K562 (cell line): ENCODE data around the gene HDAC5.

Source experiments
- CBX8 ChIP-seq: fragments of 200-600 bp; sonication (generic); IDR thresholded peaks from 2 replicates; pipeline ENCODE4 v1.6.1; 2012; ENCODE audit warnings: borderline replicate concordance, mixed run types, low read depth, mild to moderate bottlenecking, moderate library complexity, mixed read lengths, low read length, control low read depth, inconsistent platforms; ENCODE audit not compliant: poor library complexity, severe bottlenecking; ENCODE audit errors: extremely low read depth
- ETV1 ChIP-seq: fragments of 450-650 bp; conservative IDR thresholded peaks from 2 replicates; pipeline ENCODE4 v1.6.1; 2016; ENCODE audit warnings: missing genetic modification characterization, control low read depth, low read depth, missing compliant biosample characterization
- JUND ChIP-seq, 2 experiments: IDR thresholded peaks; 2 replicates in 1 of 2; 3 replicates in 1 of 2; pipeline ENCODE4 v1.6.1; 2011; ENCODE audit warnings: borderline replicate concordance in 2 of 2, low read depth in 2 of 2, low read length in 2 of 2, improper control_type of control experiment in 1 of 2, missing biosample characterization in 1 of 2, missing genetic modification characterization in 1 of 2, missing genetic modification reagents in 1 of 2
- MEF2D ChIP-seq: conservative IDR thresholded peaks from 2 replicates; pipeline ENCODE4 v1.6.1; 2016; ENCODE audit warnings: low read depth, missing genetic modification characterization, missing compliant biosample characterization
- MYNN ChIP-seq, 2 experiments: sonication (generic); formaldehyde crosslinking in 1 of 2; IDR thresholded peaks; 2 replicates each; pipeline versions ENCODE4 v1.5.0 to v1.6.1; 2016 to 2020; ENCODE audit warnings: antibody characterized with exemption in 1 of 2, missing genetic modification reagents in 1 of 2
- NR1H2 ChIP-seq: sonication (generic); formaldehyde crosslinking; IDR thresholded peaks from 2 replicates; pipeline ENCODE4 v1.4.0; 2020; ENCODE audit warnings: mild to moderate bottlenecking, missing genetic modification reagents
- POLR2AphosphoS5 ChIP-seq: IDR thresholded peaks from 2 replicates; pipeline ENCODE4 v1.6.1; 2011; ENCODE audit warnings: mild to moderate bottlenecking, low read depth, low read length, moderate library complexity; ENCODE audit not compliant: control insufficient read depth, insufficient read depth
- SLC30A9 ChIP-seq: fragments of 250-450 bp; sonication (Bioruptor Pico); IDR thresholded peaks from 2 replicates; pipeline ENCODE4 v1.8.0; 2022; ENCODE audit warnings: mild to moderate bottlenecking, moderate library complexity
- ZNF124 ChIP-seq: sonication (generic); formaldehyde crosslinking; IDR thresholded peaks from 2 replicates; pipeline ENCODE4 v1.8.1; 2022; ENCODE audit warnings: missing genetic modification reagents
- ZNF76 ChIP-seq: fragments of 250-450 bp; sonication (Bioruptor Pico); IDR thresholded peaks from 2 replicates; pipeline ENCODE4 v1.4.0; 2020; ENCODE audit warnings: mild to moderate bottlenecking, moderate library complexity, borderline replicate concordance
- TF ChIP-seq, protein P1 (sequence below), 2 experiments: fragments of 150-350 bp in 1 of 2; IDR thresholded peaks; 2 replicates each; pipeline ENCODE4 v1.6.1; 2012 to 2016; ENCODE audit warnings: low read depth in 2 of 2, low read length in 2 of 2, mild to moderate bottlenecking in 1 of 2, moderate library complexity in 1 of 2
- TF ChIP-seq, protein P2 (sequence below), 3 experiments: IDR thresholded peaks in 2 of 3; conservative IDR thresholded peaks in 1 of 3; 2 replicates each; pipeline ENCODE4 v1.5.1; 2011 to 2012; ENCODE audit warnings: low read length in 3 of 3, mild to moderate bottlenecking in 3 of 3, control low read depth in 2 of 3, improper control_type of control experiment in 1 of 3, inconsistent platforms in 1 of 3, low read depth in 1 of 3, mixed read lengths in 1 of 3, moderate library complexity in 1 of 3; ENCODE audit not compliant: insufficient read depth in 2 of 3
- TF ChIP-seq, protein P3 (sequence below): sonication (generic); formaldehyde crosslinking; IDR thresholded peaks from 2 replicates; pipeline ENCODE4 v1.8.0; 2022; ENCODE audit warnings: missing genetic modification reagents, mild to moderate bottlenecking, borderline replicate concordance
- TF ChIP-seq, protein P4 (sequence below): sonication (generic); formaldehyde crosslinking; IDR thresholded peaks from 2 replicates; pipeline ENCODE4 v1.8.1; 2023; ENCODE audit warnings: mild to moderate bottlenecking, missing genetic modification reagents, moderate library complexity

DNA sequence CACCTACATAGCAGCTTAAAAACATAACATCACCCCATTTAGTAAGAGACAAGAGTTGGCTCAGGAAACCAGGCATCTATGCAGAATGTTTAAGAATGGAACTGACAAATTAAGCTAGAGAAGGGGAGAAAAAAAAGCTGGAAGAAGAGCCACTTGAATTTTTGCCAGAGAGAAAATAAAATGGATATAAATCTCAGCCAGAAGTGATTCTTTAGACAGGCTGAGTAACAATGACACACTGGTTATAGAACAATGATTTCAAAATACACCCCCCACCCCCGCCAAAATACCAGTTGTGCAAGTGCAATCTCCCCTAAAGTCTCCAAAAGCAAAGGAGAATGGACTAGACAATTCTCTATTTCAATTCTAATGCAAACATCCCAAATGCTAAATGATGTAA, 79.4 kb downstream of the HDAC5 start:
- TF ChIP-seq NR1H2 (CRISPR knock-in tag) (no peak), SLC30A9 (CRISPR knock-in tag) (no peak), ETV1 (tag) (no peak), MEF2D (tag) (no peak), ZNF76 (CRISPR knock-in tag) (no peak), CBX8 (no peak), POLR2AphosphoS5 (no peak), ZNF124 (CRISPR knock-in tag) (no peak), MYNN (IDR thresholded peaks at IDR 0.05) (no peak), MYNN (CRISPR knock-in tag; IDR thresholded peaks at IDR 0.05) (no peak), JUND (IDR thresholded peaks at IDR 0.05; ENCODE audit: borderline replicate concordance, low read depth, low read length) (no peak), JUND (tag; IDR thresholded peaks at IDR 0.05; ENCODE audit: borderline replicate concordance, low read depth, low read length) (no peak)
- TF ChIP-seq, protein P1, sequence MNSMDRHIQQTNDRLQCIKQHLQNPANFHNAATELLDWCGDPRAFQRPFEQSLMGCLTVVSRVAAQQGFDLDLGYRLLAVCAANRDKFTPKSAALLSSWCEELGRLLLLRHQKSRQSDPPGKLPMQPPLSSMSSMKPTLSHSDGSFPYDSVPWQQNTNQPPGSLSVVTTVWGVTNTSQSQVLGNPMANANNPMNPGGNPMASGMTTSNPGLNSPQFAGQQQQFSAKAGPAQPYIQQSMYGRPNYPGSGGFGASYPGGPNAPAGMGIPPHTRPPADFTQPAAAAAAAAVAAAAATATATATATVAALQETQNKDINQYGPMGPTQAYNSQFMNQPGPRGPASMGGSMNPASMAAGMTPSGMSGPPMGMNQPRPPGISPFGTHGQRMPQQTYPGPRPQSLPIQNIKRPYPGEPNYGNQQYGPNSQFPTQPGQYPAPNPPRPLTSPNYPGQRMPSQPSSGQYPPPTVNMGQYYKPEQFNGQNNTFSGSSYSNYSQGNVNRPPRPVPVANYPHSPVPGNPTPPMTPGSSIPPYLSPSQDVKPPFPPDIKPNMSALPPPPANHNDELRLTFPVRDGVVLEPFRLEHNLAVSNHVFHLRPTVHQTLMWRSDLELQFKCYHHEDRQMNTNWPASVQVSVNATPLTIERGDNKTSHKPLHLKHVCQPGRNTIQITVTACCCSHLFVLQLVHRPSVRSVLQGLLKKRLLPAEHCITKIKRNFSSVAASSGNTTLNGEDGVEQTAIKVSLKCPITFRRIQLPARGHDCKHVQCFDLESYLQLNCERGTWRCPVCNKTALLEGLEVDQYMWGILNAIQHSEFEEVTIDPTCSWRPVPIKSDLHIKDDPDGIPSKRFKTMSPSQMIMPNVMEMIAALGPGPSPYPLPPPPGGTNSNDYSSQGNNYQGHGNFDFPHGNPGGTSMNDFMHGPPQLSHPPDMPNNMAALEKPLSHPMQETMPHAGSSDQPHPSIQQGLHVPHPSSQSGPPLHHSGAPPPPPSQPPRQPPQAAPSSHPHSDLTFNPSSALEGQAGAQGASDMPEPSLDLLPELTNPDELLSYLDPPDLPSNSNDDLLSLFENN (IDR thresholded peaks at IDR 0.05; ENCODE audit: low read depth in 2 of 2, low read length in 2 of 2): no peak
- TF ChIP-seq, protein P2, sequence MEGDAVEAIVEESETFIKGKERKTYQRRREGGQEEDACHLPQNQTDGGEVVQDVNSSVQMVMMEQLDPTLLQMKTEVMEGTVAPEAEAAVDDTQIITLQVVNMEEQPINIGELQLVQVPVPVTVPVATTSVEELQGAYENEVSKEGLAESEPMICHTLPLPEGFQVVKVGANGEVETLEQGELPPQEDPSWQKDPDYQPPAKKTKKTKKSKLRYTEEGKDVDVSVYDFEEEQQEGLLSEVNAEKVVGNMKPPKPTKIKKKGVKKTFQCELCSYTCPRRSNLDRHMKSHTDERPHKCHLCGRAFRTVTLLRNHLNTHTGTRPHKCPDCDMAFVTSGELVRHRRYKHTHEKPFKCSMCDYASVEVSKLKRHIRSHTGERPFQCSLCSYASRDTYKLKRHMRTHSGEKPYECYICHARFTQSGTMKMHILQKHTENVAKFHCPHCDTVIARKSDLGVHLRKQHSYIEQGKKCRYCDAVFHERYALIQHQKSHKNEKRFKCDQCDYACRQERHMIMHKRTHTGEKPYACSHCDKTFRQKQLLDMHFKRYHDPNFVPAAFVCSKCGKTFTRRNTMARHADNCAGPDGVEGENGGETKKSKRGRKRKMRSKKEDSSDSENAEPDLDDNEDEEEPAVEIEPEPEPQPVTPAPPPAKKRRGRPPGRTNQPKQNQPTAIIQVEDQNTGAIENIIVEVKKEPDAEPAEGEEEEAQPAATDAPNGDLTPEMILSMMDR (IDR thresholded peaks at IDR 0.05 in 2 of 3, conservative IDR thresholded peaks at IDR 0.05 in 1 of 3; ENCODE audit: insufficient read depth in 2 of 3, low read depth in 1 of 3, low read length in 3 of 3): no peak
- TF ChIP-seq, protein P3, sequence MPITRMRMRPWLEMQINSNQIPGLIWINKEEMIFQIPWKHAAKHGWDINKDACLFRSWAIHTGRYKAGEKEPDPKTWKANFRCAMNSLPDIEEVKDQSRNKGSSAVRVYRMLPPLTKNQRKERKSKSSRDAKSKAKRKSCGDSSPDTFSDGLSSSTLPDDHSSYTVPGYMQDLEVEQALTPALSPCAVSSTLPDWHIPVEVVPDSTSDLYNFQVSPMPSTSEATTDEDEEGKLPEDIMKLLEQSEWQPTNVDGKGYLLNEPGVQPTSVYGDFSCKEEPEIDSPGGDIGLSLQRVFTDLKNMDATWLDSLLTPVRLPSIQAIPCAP (CRISPR knock-in tag): no peak
- TF ChIP-seq, protein P4, sequence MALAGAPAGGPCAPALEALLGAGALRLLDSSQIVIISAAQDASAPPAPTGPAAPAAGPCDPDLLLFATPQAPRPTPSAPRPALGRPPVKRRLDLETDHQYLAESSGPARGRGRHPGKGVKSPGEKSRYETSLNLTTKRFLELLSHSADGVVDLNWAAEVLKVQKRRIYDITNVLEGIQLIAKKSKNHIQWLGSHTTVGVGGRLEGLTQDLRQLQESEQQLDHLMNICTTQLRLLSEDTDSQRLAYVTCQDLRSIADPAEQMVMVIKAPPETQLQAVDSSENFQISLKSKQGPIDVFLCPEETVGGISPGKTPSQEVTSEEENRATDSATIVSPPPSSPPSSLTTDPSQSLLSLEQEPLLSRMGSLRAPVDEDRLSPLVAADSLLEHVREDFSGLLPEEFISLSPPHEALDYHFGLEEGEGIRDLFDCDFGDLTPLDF (CRISPR knock-in tag): no peak
